Stimulated activated CD4-positive, alpha-beta T cell treated with anti-CD3 and anti-CD28 coated beads, Interleukin-4, amount 100 ng/mL, for 1 hour (primary cell): ENCODE data around the gene WARS2.

Source experiments
- DNase-seq: peaks from one replicate; pipeline ENCODE4 v3.0.0-alpha.2; 2020

WARS2 gene

DNA sequence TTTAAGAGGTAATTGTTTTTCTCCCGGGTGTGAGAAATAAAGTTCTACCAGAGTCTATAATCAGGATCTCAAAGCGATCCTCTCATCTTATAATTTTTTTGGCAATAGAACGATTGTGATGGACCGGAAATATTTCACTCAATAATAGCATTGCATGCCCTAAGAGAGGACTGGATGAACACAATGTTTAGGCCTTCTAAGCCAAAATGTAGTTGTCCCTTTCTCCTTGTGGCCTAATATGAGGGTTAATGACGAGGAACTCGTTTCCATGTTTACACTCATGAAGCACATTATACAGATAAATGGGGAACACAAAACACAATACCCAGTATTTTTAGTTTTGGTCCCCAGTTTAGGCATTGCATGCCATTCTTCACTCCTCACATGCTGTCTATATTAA is 158.2 kb downstream of the WARS2 start:
- DNase-seq, result no peak

DNA sequence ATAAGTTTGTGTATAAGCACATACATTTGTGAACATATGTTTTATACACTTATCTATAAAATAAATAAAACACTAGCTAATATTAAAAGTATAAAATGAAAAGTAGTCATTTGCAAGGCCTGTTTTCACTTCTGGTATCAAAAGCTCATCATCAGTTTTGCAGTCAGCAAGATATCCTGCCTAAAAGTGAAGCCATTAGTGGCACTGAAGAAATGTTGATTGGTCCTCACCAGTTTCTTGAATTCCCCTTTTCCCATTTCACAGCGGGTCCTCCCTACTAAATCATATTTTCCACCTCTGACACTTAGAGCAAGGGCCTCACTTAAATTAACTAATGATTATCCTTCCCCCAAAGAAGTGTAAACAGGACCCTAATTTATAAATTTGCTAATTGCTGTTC is 159.0 kb downstream of the WARS2 start:
- no peak for DNase-seq
